Body of pancreas (tissue), 4 donors: ENCODE measurements around the gene TXNRD2.

Experiments used
- CTCF ChIP-seq, 7 experiments: fragments of 450-650 bp in 4 of 7; fragments of 200-600 bp in 3 of 7; sonication (generic) in 3 of 7; IDR thresholded peaks; one replicate each; pipeline ENCODE4 v1.5.1; 2016 to 2019; ENCODE audit warnings: antibody characterized with exemption in 7 of 7
- POLR2A ChIP-seq, 3 donors: fragments of 450-650 bp; IDR thresholded peaks; one replicate each; pipeline ENCODE4 v1.6.1; 2016; ENCODE audit warnings: antibody characterized with exemption in 3 of 3, mild to moderate bottlenecking in 2 of 3

DNA sequence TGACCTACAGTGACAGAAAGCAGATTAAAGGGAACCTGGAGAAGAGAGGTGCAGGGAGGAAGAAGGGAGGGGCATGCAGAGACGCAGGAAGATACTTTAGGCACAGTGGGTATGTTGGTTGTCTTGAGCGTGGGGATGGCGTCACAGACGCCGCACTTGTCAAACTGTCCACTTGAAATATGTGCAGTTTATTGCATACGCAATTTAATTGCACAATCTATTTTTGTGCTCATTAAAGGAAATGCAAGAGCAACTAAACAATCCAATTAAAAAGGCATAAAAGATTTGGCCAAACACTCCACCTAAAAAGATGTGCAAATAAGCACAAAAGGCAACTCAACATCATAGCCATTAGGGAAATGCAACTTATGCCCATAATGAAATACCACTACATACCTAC, 103.7 kb downstream of the TXNRD2 start:
- TF ChIP-seq CTCF (IDR thresholded peaks at IDR 0.05) (no peak), POLR2A (IDR thresholded peaks at IDR 0.05) (no peak)
